Smooth muscle cell (in vitro differentiated cells): ENCODE measurements around the gene KIAA1210. TPM values are rescaled to one million over a fixed set of nuclear protein-coding genes. Genes with fewer than 3 reads are reported as not detected.

ENCODE experiments used
- DNase-seq: peaks from one replicate; lab custom pipeline; 2025; ENCODE audit not compliant: unreplicated experiment; lab: John Stamatoyannopoulos, UW
- H2AFZ ChIP-seq: fragments of 200-600 bp; sonication (generic); 2 replicates; pipeline ENCODE4 v1.6.0; 2016; ENCODE audit warnings: antibody characterized with exemption, low read depth, mild to moderate bottlenecking
- H3F3A ChIP-seq: fragments of 200-600 bp; sonication (generic); 2 replicates; pipeline ENCODE4 v1.6.0; 2017; ENCODE audit warnings: antibody characterized with exemption, low read depth
- H3K27ac ChIP-seq: fragments of 200-600 bp; sonication (generic); 2 replicates; pipeline ENCODE4 v1.5.1; 2016; ENCODE audit warnings: low read depth, mild to moderate bottlenecking
- H3K27me3 ChIP-seq: fragments of 200-600 bp; sonication (generic); 2 replicates; pipeline ENCODE4 v1.6.1; 2016; ENCODE audit warnings: low read depth, mild to moderate bottlenecking
- H3K36me3 ChIP-seq: fragments of 200-600 bp; sonication (generic); 2 replicates; pipeline ENCODE4 v1.5.1; 2016; ENCODE audit warnings: low read depth
- H3K4me1 ChIP-seq: fragments of 200-600 bp; sonication (generic); 2 replicates; pipeline ENCODE4 v1.5.1; 2016; ENCODE audit warnings: low read depth
- H3K4me2 ChIP-seq: fragments of 200-600 bp; sonication (generic); 2 replicates; pipeline ENCODE4 v1.6.0; 2016; ENCODE audit warnings: mild to moderate bottlenecking
- H3K4me3 ChIP-seq: fragments of 200-600 bp; sonication (generic); 2 replicates; pipeline ENCODE4 v1.5.1; 2016; ENCODE audit warnings: mild to moderate bottlenecking
- H3K79me2 ChIP-seq: fragments of 200-600 bp; sonication (generic); 2 replicates; pipeline ENCODE4 v1.6.0; 2016; ENCODE audit warnings: low read depth, mild to moderate bottlenecking
- H3K9ac ChIP-seq: fragments of 200-600 bp; sonication (generic); 2 replicates; pipeline ENCODE4 v1.6.0; 2016; ENCODE audit warnings: low read depth
- H3K9me3 ChIP-seq: fragments of 200-600 bp; sonication (generic); replicated peaks from 2 replicates; pipeline ENCODE4 v1.5.1; 2016; ENCODE audit warnings: low read depth
- H4K20me1 ChIP-seq: fragments of 200-600 bp; sonication (generic); 2 replicates; pipeline ENCODE4 v1.6.0; 2016; ENCODE audit warnings: low read depth
- CTCF ChIP-seq: fragments of 200-600 bp; sonication (generic); IDR thresholded peaks from 2 replicates; pipeline ENCODE4 v1.5.1; 2017; ENCODE audit warnings: borderline replicate concordance, mild to moderate bottlenecking, antibody characterized with exemption; ENCODE audit not compliant: insufficient read depth, poor library complexity, severe bottlenecking
- WGBS: methylation state at CpG from one replicate; pipeline ENCODE4 v1.1.7; 2016; ENCODE audit warnings: low lambda C conversion rate; 5-methylcytosine and 5-hydroxymethylcytosine counted together
- polyA plus RNA-seq: library from polyadenylated mRNA; unstranded; fragments of >200 nt; fragmentation: Nextera tagmentation; extraction: Ambion mirVana; gene quantifications from 2 replicates; pipeline ENCODE4 v1.2.1, GENCODE V29; 2016
- total RNA-seq: library from RNA; depleted of rRNA; stranded (reverse); fragments of >200 nt; gene quantifications from 2 replicates; pipeline ENCODE4 v1.2.3, GENCODE V29; 2014

The KIAA1210 gene
- total and polyA plus RNA-seq, 2 experiments from 2014 or later, result not detected

GRCh38 chrX:119082278-119082677 is 45.3 kb downstream of the KIAA1210 start:
- Histone ChIP-seq H3K27ac (no peak overlapping the region), H3K9ac (no peak overlapping the region), H3K27me3 (no peaks in the 10 kb centered on the region), H2AFZ (no peak overlapping the region), H3K9me3 (no peaks in the 10 kb centered on the region), H3K4me3 (no peak overlapping the region), H3K4me2 (no peak overlapping the region), H3F3A (no peaks in the 10 kb centered on the region), H3K36me3 (no peaks in the 10 kb centered on the region), H3K79me2 (no peaks in the 10 kb centered on the region), H4K20me1 (no peaks in the 10 kb centered on the region), H3K4me1 (no peaks in the 10 kb centered on the region)
- WGBS, result 91% methylated on average over 1 of the region's 1 CpG
- no peak for TF ChIP-seq CTCF
- no peak for DNase-seq

GRCh38 chrX:119075270-119076025 is 52.2 kb downstream of the KIAA1210 start:
- Histone ChIP-seq H3K9me3 (peaks cover 3% of the 10 kb centered on the region), H3K4me2 (no peak overlapping the region), H3F3A (no peaks in the 10 kb centered on the region), H3K4me1 (no peaks in the 10 kb centered on the region), H3K27me3 (no peaks in the 10 kb centered on the region), H3K36me3 (no peaks in the 10 kb centered on the region), H2AFZ (no peak overlapping the region), H3K79me2 (no peaks in the 10 kb centered on the region), H3K9ac (no peak overlapping the region), H4K20me1 (no peaks in the 10 kb centered on the region), H3K27ac (no peak overlapping the region), H3K4me3 (no peak overlapping the region)
- TF ChIP-seq CTCF, result no peak
- no peak for DNase-seq
- 78% methylated on average over 3 of the region's 3 CpGs for WGBS

- no peak overlapping the region for H3K4me2 ChIP-seq
- 92% methylated on average over 17 of the region's 19 CpGs for WGBS
- H4K20me1 ChIP-seq, result no peaks in the 10 kb centered on the region
- H3K9ac ChIP-seq, result no peak overlapping the region
- no peak overlapping the region for H3K4me3 ChIP-seq
- H3K27me3 ChIP-seq, result peaks cover 2% of the 10 kb centered on the region
- TF ChIP-seq CTCF, result no peak
- peaks cover 3% of the 10 kb centered on the region for H3K9me3 ChIP-seq
- no peaks in the 10 kb centered on the region for H3K79me2 ChIP-seq
- no peaks in the 10 kb centered on the region for H3K4me1 ChIP-seq
- DNase-seq, result no peak
- no peak overlapping the region for H2AFZ ChIP-seq
- no peak overlapping the region for H3K27ac ChIP-seq
- no peaks in the 10 kb centered on the region for H3F3A ChIP-seq
- H3K36me3 ChIP-seq, result no peaks in the 10 kb centered on the region
These were observed 53.7 kb downstream of the KIAA1210 start for GRCh38 chrX:119073911-119074310.

- Histone ChIP-seq H2AFZ (no peak overlapping the region), H3K27me3 (peaks cover 5% of the 10 kb centered on the region), H3K79me2 (no peaks in the 10 kb centered on the region), H4K20me1 (no peaks in the 10 kb centered on the region), H3K27ac (no peak overlapping the region), H3F3A (no peaks in the 10 kb centered on the region), H3K9me3 (peaks cover 3% of the 10 kb centered on the region), H3K4me1 (no peaks in the 10 kb centered on the region), H3K4me3 (no peak overlapping the region), H3K4me2 (no peak overlapping the region), H3K9ac (no peak overlapping the region), H3K36me3 (no peaks in the 10 kb centered on the region)
- WGBS, result 95% methylated on average over 27 of the region's 43 CpGs
- no peak for TF ChIP-seq CTCF
- DNase-seq, result no peak
These were observed 54.3 kb downstream of the KIAA1210 start for GRCh38 chrX:119073200-119073905.
